MM.1S (cell line): ENCODE measurements around the gene HIF1A.

Experiments
- DNase-seq: peaks from one replicate; pipeline ENCODE4 v3.0.0-alpha.2; 2015
- H2AFZ ChIP-seq: fragments of 300-600 bp; sonication (generic); 2 replicates; pipeline ENCODE4 v1.6.0; 2016; ENCODE audit warnings: antibody characterized with exemption, low read length
- H3F3A ChIP-seq: fragments of 300-600 bp; sonication (generic); 2 replicates; pipeline ENCODE4 v1.6.1; 2016; ENCODE audit warnings: mild to moderate bottlenecking, antibody characterized with exemption, low read length, moderate library complexity, mixed read lengths; ENCODE audit not compliant: insufficient read depth
- H3K27ac ChIP-seq: fragments of 300-600 bp; sonication (generic); 2 replicates; pipeline ENCODE4 v1.5.1; 2016; ENCODE audit warnings: mild to moderate bottlenecking, low read length
- H3K27me3 ChIP-seq: fragments of 300-600 bp; sonication (generic); replicated peaks from 2 replicates; pipeline ENCODE4 v1.6.0; 2016; ENCODE audit warnings: low read length; ENCODE audit not compliant: insufficient read depth
- H3K36me3 ChIP-seq: fragments of 300-600 bp; sonication (generic); replicated peaks from 2 replicates; pipeline ENCODE4 v1.6.1; 2016; ENCODE audit warnings: mild to moderate bottlenecking, low read length, mixed read lengths; ENCODE audit not compliant: insufficient read depth
- H3K4me1 ChIP-seq: fragments of 300-600 bp; sonication (generic); 2 replicates; pipeline ENCODE4 v1.6.1; 2016; ENCODE audit warnings: low read length, mixed read lengths
- H3K4me2 ChIP-seq: fragments of 300-600 bp; sonication (generic); 2 replicates; pipeline ENCODE4 v1.6.0; 2016; ENCODE audit warnings: low read depth, low read length
- H3K4me3 ChIP-seq: fragments of 300-600 bp; sonication (generic); 2 replicates; pipeline ENCODE4 v1.5.1; 2016; ENCODE audit warnings: low read length, mixed read lengths
- H3K79me2 ChIP-seq: fragments of 300-600 bp; sonication (generic); 2 replicates; pipeline ENCODE4 v1.6.1; 2016; ENCODE audit warnings: mixed run types, low read length, mixed read lengths
- H3K9ac ChIP-seq: fragments of 300-600 bp; sonication (generic); 2 replicates; pipeline ENCODE4 v1.6.1; 2016; ENCODE audit warnings: low read length, mixed read lengths
- H3K9me2 ChIP-seq: fragments of 300-600 bp; sonication (generic); replicated peaks from 2 replicates; pipeline ENCODE4 v1.6.1; 2016; ENCODE audit warnings: mild to moderate bottlenecking, low read length, mixed read lengths; ENCODE audit not compliant: insufficient read depth
- H3K9me3 ChIP-seq: fragments of 300-600 bp; sonication (generic); replicated peaks from 2 replicates; pipeline ENCODE4 v1.6.1; 2016; ENCODE audit warnings: mild to moderate bottlenecking, low read length, mixed read lengths; ENCODE audit not compliant: insufficient read depth
- H4K20me1 ChIP-seq: fragments of 300-600 bp; sonication (generic); 2 replicates; pipeline ENCODE4 v1.6.1; 2016; ENCODE audit warnings: mild to moderate bottlenecking, low read length, moderate library complexity, mixed read lengths; ENCODE audit not compliant: insufficient read depth
- EZH2 ChIP-seq: fragments of 300-600 bp; sonication (generic); optimal IDR thresholded peaks from 2 replicates; pipeline ENCODE3; 2017; ENCODE audit warnings: low read depth, mild to moderate bottlenecking, antibody characterized with exemption, low read length, mixed read lengths
- EZH2phosphoT487 ChIP-seq: fragments of 300-600 bp; sonication (generic); IDR thresholded peaks from 2 replicates; pipeline ENCODE4 v1.6.1; 2018; ENCODE audit warnings: antibody characterized with exemption, low read length
- TF ChIP-seq, protein P1 (sequence below): fragments of 300-600 bp; sonication (generic); IDR thresholded peaks from 2 replicates; pipeline ENCODE4 v1.5.1; 2016; ENCODE audit warnings: antibody characterized with exemption, low read length, mixed read lengths

The HIF1A gene

DNA sequence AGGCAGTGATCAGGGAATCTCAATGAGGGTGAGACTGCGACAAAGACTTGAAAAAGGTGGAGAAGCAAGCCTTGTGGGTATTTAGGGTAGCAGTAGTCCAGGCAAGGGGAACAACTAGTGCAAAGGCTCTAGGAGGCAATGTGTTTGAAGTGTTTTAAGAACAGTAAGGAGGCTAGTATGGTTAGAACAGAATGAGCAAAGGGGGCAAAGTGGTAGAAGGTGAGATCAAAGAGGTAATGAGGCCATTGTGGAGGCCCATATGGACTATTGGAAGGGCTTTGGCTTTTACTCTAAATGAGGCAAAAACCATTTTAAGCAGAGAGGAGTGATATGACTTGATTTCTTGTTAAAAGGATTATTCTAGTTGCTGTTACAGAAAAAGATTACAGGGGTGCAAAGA is 16.8 kb downstream of the HIF1A start:
- Histone ChIP-seq H3K27ac (no peak overlapping the region), H3K4me2 (no peak overlapping the region), H3K9ac (no peak overlapping the region), H3K36me3 (no peaks in the 10 kb centered on the region), H3K9me2 (no peaks in the 10 kb centered on the region), H3K79me2 (peaks cover 87% of the 10 kb centered on the region), H3K9me3 (no peaks in the 10 kb centered on the region), H3F3A (no peaks in the 10 kb centered on the region), H2AFZ (no peak overlapping the region), H3K27me3 (no peaks in the 10 kb centered on the region), H4K20me1 (peaks cover 16% of the 10 kb centered on the region), H3K4me1 (no peaks in the 10 kb centered on the region), H3K4me3 (no peak overlapping the region)
- DNase-seq: no peak
- no peak for TF ChIP-seq EZH2phosphoT487
- TF ChIP-seq, protein P1, sequence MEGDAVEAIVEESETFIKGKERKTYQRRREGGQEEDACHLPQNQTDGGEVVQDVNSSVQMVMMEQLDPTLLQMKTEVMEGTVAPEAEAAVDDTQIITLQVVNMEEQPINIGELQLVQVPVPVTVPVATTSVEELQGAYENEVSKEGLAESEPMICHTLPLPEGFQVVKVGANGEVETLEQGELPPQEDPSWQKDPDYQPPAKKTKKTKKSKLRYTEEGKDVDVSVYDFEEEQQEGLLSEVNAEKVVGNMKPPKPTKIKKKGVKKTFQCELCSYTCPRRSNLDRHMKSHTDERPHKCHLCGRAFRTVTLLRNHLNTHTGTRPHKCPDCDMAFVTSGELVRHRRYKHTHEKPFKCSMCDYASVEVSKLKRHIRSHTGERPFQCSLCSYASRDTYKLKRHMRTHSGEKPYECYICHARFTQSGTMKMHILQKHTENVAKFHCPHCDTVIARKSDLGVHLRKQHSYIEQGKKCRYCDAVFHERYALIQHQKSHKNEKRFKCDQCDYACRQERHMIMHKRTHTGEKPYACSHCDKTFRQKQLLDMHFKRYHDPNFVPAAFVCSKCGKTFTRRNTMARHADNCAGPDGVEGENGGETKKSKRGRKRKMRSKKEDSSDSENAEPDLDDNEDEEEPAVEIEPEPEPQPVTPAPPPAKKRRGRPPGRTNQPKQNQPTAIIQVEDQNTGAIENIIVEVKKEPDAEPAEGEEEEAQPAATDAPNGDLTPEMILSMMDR: no peak
- no peak for TF ChIP-seq EZH2

GRCh38 chr14:61713724-61714437 is 18.6 kb downstream of the HIF1A start:
- Histone ChIP-seq H3K4me3 (no peak overlapping the region), H3K4me2 (no peak overlapping the region), H3K4me1 (no peaks in the 10 kb centered on the region)

DNA sequence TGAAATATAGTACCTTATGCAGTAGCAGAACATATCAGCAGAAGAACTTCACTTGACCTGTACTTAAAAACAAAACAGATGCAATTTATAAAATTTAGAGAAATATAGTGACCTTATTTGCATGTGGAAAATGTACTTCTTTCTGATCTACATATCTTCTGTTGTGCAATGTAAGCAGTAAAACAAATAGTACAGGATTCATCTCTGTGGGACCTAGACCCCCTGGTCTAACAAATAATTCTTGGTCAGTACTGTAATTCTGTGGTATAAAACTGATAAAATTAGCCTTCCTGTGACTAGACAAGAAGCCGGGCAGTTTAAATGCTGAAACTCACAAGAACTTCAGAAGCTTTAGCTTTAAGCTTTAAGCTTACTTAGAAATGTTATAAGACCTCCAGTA is 21.6 kb downstream of the HIF1A start:
- Histone ChIP-seq H2AFZ (no peak overlapping the region), H3K4me3 (no peak overlapping the region), H3K4me1 (no peaks in the 10 kb centered on the region), H3K79me2 (peaks cover 89% of the 10 kb centered on the region), H3K36me3 (no peaks in the 10 kb centered on the region), H4K20me1 (peaks cover 16% of the 10 kb centered on the region), H3K9ac (no peak overlapping the region), H3K27ac (no peak overlapping the region), H3K4me2 (no peak overlapping the region), H3K9me2 (no peaks in the 10 kb centered on the region), H3K27me3 (no peaks in the 10 kb centered on the region), H3K9me3 (no peaks in the 10 kb centered on the region), H3F3A (no peaks in the 10 kb centered on the region)
- TF ChIP-seq EZH2 (no peak), EZH2phosphoT487 (no peak)
- TF ChIP-seq, protein P1: no peak
- DNase-seq: no peak

More at GRCh38 chr14:61713724-61714437, 18.6 kb downstream of the HIF1A start:
- peaks cover 100% of the 10 kb centered on the region for H3K79me2 ChIP-seq
- no peak overlapping the region for H2AFZ ChIP-seq
- H4K20me1 ChIP-seq: peaks cover 20% of the 10 kb centered on the region
- no peaks in the 10 kb centered on the region for H3K27me3 ChIP-seq
- no peaks in the 10 kb centered on the region for H3K9me2 ChIP-seq
- H3K9me3 ChIP-seq: no peaks in the 10 kb centered on the region
- H3K36me3 ChIP-seq: no peaks in the 10 kb centered on the region
- H3F3A ChIP-seq: no peaks in the 10 kb centered on the region
- TF ChIP-seq EZH2phosphoT487 (no peak), EZH2 (no peak)
- TF ChIP-seq, protein P1: no peak
- H3K9ac ChIP-seq: no peak overlapping the region
- H3K27ac ChIP-seq: no peak overlapping the region
- no peak for DNase-seq
